HepG2 (cell line): ENCODE data around the gene PDIA4. TPM values are rescaled to one million over a fixed set of nuclear protein-coding genes. Genes with fewer than 3 reads are reported as not detected.

Experiments
- ATAC-seq: fragments of 200-7000 bp; cut with Tn5 transposase; 3 replicates; pipeline ENCODE4 v1.9.1; 2020; ENCODE audit warnings: mild to moderate bottlenecking, moderate library complexity
- BruUV-seq: library from RNA; stranded (reverse); fragments of 400-500 nt; replicated peaks from 2 replicates; lab custom pipeline; 2021; lab: Mats Ljungman, UMichigan
- CTCF ChIA-PET: fragments of 300-600 bp; formaldehyde crosslinking; extraction: SDS; loops from one replicate; lab custom pipeline; 2021; ENCODE audit warnings: low total read pairs, inconsistent platforms, low intra/inter-chr PET ratio; lab: Yijun Ruan, JAX
- POLR2A ChIA-PET: fragments of 350-600 bp; sonication (Branson Sonifier 250); formaldehyde crosslinking; loops from one replicate; lab custom pipeline; 2020; ENCODE audit warnings: antibody characterized with exemption, inconsistent platforms; lab: Yijun Ruan, JAX
- DNase-seq: peaks from one replicate; pipeline ENCODE4 v3.0.0-alpha.2; 2015; ENCODE audit warnings: low spot score
- FAIRE-seq: peaks from 3 replicates; lab custom pipeline; 2011; peaks lifted over from hg19 to GRCh38; lab: Jason Lieb, UNC
- H2AFZ ChIP-seq: one replicate; pipeline ENCODE4 v1.6.1; 2011; ENCODE audit warnings: low read length, inconsistent platforms
- H3K27ac ChIP-seq: fragments of 300-600 bp; 3 replicates; pipeline ENCODE4 v1.8.0; 2011; ENCODE audit warnings: mixed run types, mild to moderate bottlenecking, mixed read lengths, low read length, inconsistent platforms; ENCODE audit not compliant: insufficient read depth; ENCODE audit errors: extremely low read length
- H3K27me3 ChIP-seq, 2 experiments: fragments of 200-600 bp in 1 of 2; 2 replicates in 1 of 2; 3 replicates in 1 of 2; pipeline versions ENCODE4 v1.6.0 to v1.8.0; 2011; ENCODE audit warnings: low read length in 2 of 2, mild to moderate bottlenecking in 2 of 2, moderate library complexity in 2 of 2, inconsistent platforms in 1 of 2; ENCODE audit not compliant: insufficient read depth in 2 of 2, control insufficient read depth in 1 of 2
- H3K36me3 ChIP-seq, 2 experiments: fragments of 200-600 bp in 1 of 2; replicated peaks in 1 of 2; 2 replicates in 1 of 2; 3 replicates in 1 of 2; pipeline versions ENCODE4 v1.5.1 to v1.8.0; 2011; ENCODE audit warnings: low read length in 2 of 2, inconsistent platforms in 1 of 2; ENCODE audit not compliant: insufficient read depth in 2 of 2, control insufficient read depth in 1 of 2
- H3K4me1 ChIP-seq: 2 replicates; pipeline ENCODE4 v1.5.1; 2012; ENCODE audit warnings: low read length, inconsistent platforms; ENCODE audit not compliant: insufficient read depth
- H3K4me2 ChIP-seq: 2 replicates; pipeline ENCODE4 v1.6.0; 2011; ENCODE audit warnings: low read depth, low read length, inconsistent platforms
- H3K4me3 ChIP-seq, 3 experiments: fragments of 200-600 bp in 1 of 3; sonication (generic), shearing (Covaris generic) in 1 of 3; replicated peaks in 1 of 3; 2 replicates each; pipeline ENCODE4 v1.5.1; 2011 to 2016; ENCODE audit warnings: low read length in 3 of 3, inconsistent platforms in 2 of 3, low read depth in 2 of 3, mild to moderate bottlenecking in 2 of 3, control low read depth in 1 of 3, mixed read lengths in 1 of 3; ENCODE audit not compliant: insufficient read depth in 1 of 3
- H3K79me2 ChIP-seq: one replicate; pipeline ENCODE4 v1.6.1; 2011; ENCODE audit warnings: low read length, inconsistent platforms; ENCODE audit not compliant: insufficient read depth
- H3K9ac ChIP-seq: 2 replicates; pipeline ENCODE4 v1.6.0; 2011; ENCODE audit warnings: mild to moderate bottlenecking, low read depth, low read length, inconsistent platforms; ENCODE audit not compliant: insufficient read depth
- H3K9me3 ChIP-seq: 2 replicates; pipeline ENCODE4 v1.5.1; 2012; ENCODE audit warnings: mild to moderate bottlenecking, low read length
- H4K20me1 ChIP-seq: 2 replicates; pipeline ENCODE4 v1.6.0; 2011; ENCODE audit warnings: inconsistent platforms, mild to moderate bottlenecking, low read length, moderate library complexity; ENCODE audit not compliant: insufficient read depth
- ATM ChIP-seq: fragments of 450-650 bp; IDR thresholded peaks from 2 replicates; pipeline ENCODE4 v1.7.1; 2017; ENCODE audit warnings: mild to moderate bottlenecking, borderline replicate concordance
- DNMT1 ChIP-seq: sonication (generic); formaldehyde crosslinking; IDR thresholded peaks from 2 replicates; pipeline ENCODE4 v1.5.1; 2020; ENCODE audit warnings: mild to moderate bottlenecking, missing genetic modification reagents
- KDM4B ChIP-seq: sonication (generic); formaldehyde crosslinking; IDR thresholded peaks from 2 replicates; pipeline ENCODE4 v1.4.0; 2020; ENCODE audit warnings: missing genetic modification reagents
- MEF2D ChIP-seq: sonication (generic); formaldehyde crosslinking; IDR thresholded peaks from 2 replicates; pipeline ENCODE4 v1.5.1; 2020; ENCODE audit warnings: mild to moderate bottlenecking, missing genetic modification reagents
- NR2F1 ChIP-seq, 2 experiments: fragments of 450-650 bp in 1 of 2; formaldehyde crosslinking in 1 of 2; IDR thresholded peaks; 2 replicates each; pipeline versions ENCODE4 v1.5.0 to v1.6.1; 2016 to 2020; ENCODE audit warnings: mild to moderate bottlenecking in 1 of 2, missing compliant biosample characterization in 1 of 2, missing genetic modification reagents in 1 of 2, moderate library complexity in 1 of 2
- SAP130 ChIP-seq: IDR thresholded peaks from 2 replicates; pipeline ENCODE4 v1.6.1; 2016; ENCODE audit warnings: low read depth
- SMARCC2 ChIP-seq: fragments of 450-650 bp; IDR thresholded peaks from 2 replicates; pipeline ENCODE4 v1.6.1; 2017; ENCODE audit warnings: antibody characterized with exemption, mild to moderate bottlenecking
- ZBTB42 ChIP-seq: sonication (generic); formaldehyde crosslinking; IDR thresholded peaks from 2 replicates; pipeline ENCODE4 v1.5.0; 2020; ENCODE audit warnings: mild to moderate bottlenecking, missing genetic modification reagents
- ZNF230 ChIP-seq: sonication (generic); formaldehyde crosslinking; IDR thresholded peaks from 2 replicates; pipeline ENCODE4 v1.4.0; 2020; ENCODE audit warnings: mild to moderate bottlenecking, missing genetic modification reagents
- ZNF569 ChIP-seq: sonication (generic); formaldehyde crosslinking; IDR thresholded peaks from 2 replicates; pipeline ENCODE4 v1.5.0; 2020; ENCODE audit warnings: mild to moderate bottlenecking, missing genetic modification reagents, moderate library complexity, borderline replicate concordance
- WGBS: methylation state at CpG from one replicate; pipeline ENCODE4 v1.1.6; 2017; ENCODE audit warnings: low lambda C conversion rate; 5-methylcytosine and 5-hydroxymethylcytosine counted together
- in situ Hi-C: cut with HindIII; loops from 2 replicates; pipeline ENCODE4 v1.10.0; 2017; ENCODE audit warnings: low pct_unique_long_range_greater_than_20kb; ENCODE audit not compliant: extremely low pct_ligation_motif_present
- intact Hi-C: fragments of 100-400 bp; cut with micrococcal nuclease; formaldehyde crosslinking; loops from one replicate; pipeline ENCODE4 v1.10.0; 2022; ENCODE audit not compliant: unreplicated experiment
- polyA plus RNA-seq, 8 experiments: library from polyadenylated mRNA; depleted of rRNA in 3 of 8; stranded (reverse) in 7 of 8; unstranded in 1 of 8; fragments of >200 nt; fragmentation: Illumina TruSeq in 4 of 8; extraction: Trizol in 4 of 8; gene quantifications; 2 replicates each; pipeline versions ENCODE4 v1.2.1 to v1.2.3, GENCODE V29; 2011 to 2016; ENCODE audit warnings: low read depth in 4 of 8, missing spikeins in 1 of 8, mixed read lengths in 1 of 8; ENCODE audit not compliant: insufficient read depth in 1 of 8
- total RNA-seq, 5 experiments: library from RNA; depleted of rRNA; stranded (reverse); fragments of >200 nt; fragmentation: Illumina TruSeq; extraction: Trizol; gene quantifications; 2 replicates each; pipeline ENCODE4 v1.2.3, GENCODE V29; 2016; ENCODE audit warnings: low read depth in 1 of 5
- TF ChIP-seq, protein P1 (sequence below), 2 experiments: sonication (generic) in 1 of 2; formaldehyde crosslinking in 1 of 2; IDR thresholded peaks; 2 replicates each; pipeline versions ENCODE4 v1.4.0 to v1.6.1; 2018 to 2020; ENCODE audit warnings: missing genetic modification reagents in 2 of 2, borderline replicate concordance in 1 of 2, low read depth in 1 of 2, mild to moderate bottlenecking in 1 of 2, missing biosample characterization in 1 of 2
- TF ChIP-seq, protein P2 (sequence below): sonication (generic); formaldehyde crosslinking; IDR thresholded peaks from 2 replicates; pipeline ENCODE4 v1.5.0; 2020; ENCODE audit warnings: missing genetic modification reagents

The PDIA4 gene
- total and polyA plus RNA-seq, 2 of the 13 experiments (the other 11 are each of a cell fraction or from before 2014, with no cell fraction given): 278 to 402 TPM

GRCh38 chr7:149014309-149014708, 14.0 kb downstream of the PDIA4 start:
- FAIRE-seq: no peak
- peaks cover 41 to 82% of the 10 kb centered on the region in 2 experiments for H3K36me3 ChIP-seq

More at GRCh38 chr7:149014309-149014708, 14.0 kb downstream of the PDIA4 start:
- ChIA-PET CTCF (no interaction called here), POLR2A (no interaction called here)
- H3K27me3 ChIP-seq: no peaks in the 10 kb centered on the region
- no peak overlapping the region for H3K4me3 ChIP-seq
- WGBS: 98% methylated on average over 5 of the region's 7 CpGs
- no peaks in the 10 kb centered on the region for H4K20me1 ChIP-seq
- BruUV-seq: no TSS peak
- no peak overlapping the region for H3K27ac ChIP-seq
- H2AFZ ChIP-seq: no peak overlapping the region
- TF ChIP-seq NR2F1 (CRISPR knock-in tag; IDR thresholded peaks at IDR 0.05) (no peak), KDM4B (CRISPR knock-in tag) (no peak), DNMT1 (CRISPR knock-in tag) (no peak), SAP130 (CRISPR knock-in tag) (no peak), MEF2D (CRISPR knock-in tag) (no peak), SMARCC2 (no peak), ZBTB42 (no peak), ZNF569 (CRISPR knock-in tag) (no peak), ATM (no peak), ZNF230 (CRISPR knock-in tag) (no peak)
- TF ChIP-seq, protein P1, sequence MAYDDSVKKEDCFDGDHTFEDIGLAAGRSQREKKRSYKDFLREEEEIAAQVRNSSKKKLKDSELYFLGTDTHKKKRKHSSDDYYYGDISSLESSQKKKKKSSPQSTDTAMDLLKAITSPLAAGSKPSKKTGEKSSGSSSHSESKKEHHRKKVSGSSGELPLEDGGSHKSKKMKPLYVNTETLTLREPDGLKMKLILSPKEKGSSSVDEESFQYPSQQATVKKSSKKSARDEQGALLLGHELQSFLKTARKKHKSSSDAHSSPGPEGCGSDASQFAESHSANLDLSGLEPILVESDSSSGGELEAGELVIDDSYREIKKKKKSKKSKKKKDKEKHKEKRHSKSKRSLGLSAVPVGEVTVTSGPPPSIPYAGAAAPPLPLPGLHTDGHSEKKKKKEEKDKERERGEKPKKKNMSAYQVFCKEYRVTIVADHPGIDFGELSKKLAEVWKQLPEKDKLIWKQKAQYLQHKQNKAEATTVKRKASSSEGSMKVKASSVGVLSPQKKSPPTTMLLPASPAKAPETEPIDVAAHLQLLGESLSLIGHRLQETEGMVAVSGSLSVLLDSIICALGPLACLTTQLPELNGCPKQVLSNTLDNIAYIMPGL (CRISPR knock-in tag; IDR thresholded peaks at IDR 0.05; ENCODE audit: borderline replicate concordance in 1 of 2, low read depth in 1 of 2): no peak
- TF ChIP-seq, protein P2, sequence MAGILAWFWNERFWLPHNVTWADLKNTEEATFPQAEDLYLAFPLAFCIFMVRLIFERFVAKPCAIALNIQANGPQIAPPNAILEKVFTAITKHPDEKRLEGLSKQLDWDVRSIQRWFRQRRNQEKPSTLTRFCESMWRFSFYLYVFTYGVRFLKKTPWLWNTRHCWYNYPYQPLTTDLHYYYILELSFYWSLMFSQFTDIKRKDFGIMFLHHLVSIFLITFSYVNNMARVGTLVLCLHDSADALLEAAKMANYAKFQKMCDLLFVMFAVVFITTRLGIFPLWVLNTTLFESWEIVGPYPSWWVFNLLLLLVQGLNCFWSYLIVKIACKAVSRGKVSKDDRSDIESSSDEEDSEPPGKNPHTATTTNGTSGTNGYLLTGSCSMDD (CRISPR knock-in tag): no peak
- H3K9me3 ChIP-seq: no peaks in the 10 kb centered on the region
- intact Hi-C loops: no loop called here
- H3K79me2 ChIP-seq: peaks cover 2% of the 10 kb centered on the region
- no peak for ATAC-seq
- in situ Hi-C loops: no loop called here
- no peak overlapping the region for H3K4me2 ChIP-seq
- no peaks in the 10 kb centered on the region for H3K4me1 ChIP-seq
- DNase-seq: no peak
- no peak overlapping the region for H3K9ac ChIP-seq
